SU-DHL-6 (cell line): ENCODE measurements around the gene NOX4.

Source experiments
- H2AFZ ChIP-seq: fragments of 200-600 bp; sonication (generic); 2 replicates; pipeline ENCODE4 v1.6.1; 2014; ENCODE audit warnings: low read depth, mild to moderate bottlenecking, moderate library complexity, mixed read lengths, antibody characterized with exemption, low read length; ENCODE audit not compliant: severe bottlenecking
- H3F3A ChIP-seq: fragments of 200-600 bp; shearing (Covaris generic); 2 replicates; pipeline ENCODE4 v1.6.0; 2016; ENCODE audit warnings: antibody characterized with exemption, mild to moderate bottlenecking; ENCODE audit not compliant: insufficient read depth
- H3K27ac ChIP-seq: fragments of 200-600 bp; sonication (generic); 2 replicates; pipeline ENCODE4 v1.5.1; 2016; ENCODE audit warnings: low read depth, mild to moderate bottlenecking, low read length, moderate library complexity, mixed read lengths
- H3K27me3 ChIP-seq: fragments of 200-600 bp; sonication (generic), shearing (Covaris generic); 2 replicates; pipeline ENCODE4 v1.6.0; 2014; ENCODE audit warnings: mild to moderate bottlenecking, low read length
- H3K36me3 ChIP-seq: fragments of 200-600 bp; sonication (generic); 2 replicates; pipeline ENCODE4 v1.6.1; 2014; ENCODE audit warnings: mild to moderate bottlenecking, low read length, mixed read lengths
- H3K4me2 ChIP-seq: fragments of 300-600, 200-600 bp; shearing (Covaris generic), sonication (generic); 2 replicates; pipeline ENCODE4 v1.6.0; 2014; ENCODE audit warnings: low read length, low read depth, mild to moderate bottlenecking; ENCODE audit not compliant: poor library complexity, severe bottlenecking
- H3K4me3 ChIP-seq: fragments of 200-600 bp; sonication (generic); 2 replicates; pipeline ENCODE4 v1.5.1; 2014; ENCODE audit warnings: antibody characterized with exemption, low read length, mild to moderate bottlenecking, mixed read lengths; ENCODE audit not compliant: insufficient read depth, poor library complexity, severe bottlenecking
- H3K79me2 ChIP-seq: fragments of 200-600 bp; sonication (generic); 2 replicates; pipeline ENCODE4 v1.6.1; 2014; ENCODE audit warnings: mild to moderate bottlenecking, low read length, moderate library complexity; ENCODE audit not compliant: insufficient read depth
- H3K9ac ChIP-seq: fragments of 200-600 bp; sonication (generic); 2 replicates; pipeline ENCODE4 v1.7.0; 2014; ENCODE audit warnings: mild to moderate bottlenecking, low read length
- H3K9me2 ChIP-seq: fragments of 200-600 bp; sonication (generic); replicated peaks from 2 replicates; pipeline ENCODE4 v1.6.1; 2014; ENCODE audit warnings: low read length; ENCODE audit not compliant: insufficient read depth
- H3K9me3 ChIP-seq: fragments of 200-600 bp; sonication (generic); 2 replicates; pipeline ENCODE4 v1.6.1; 2014; ENCODE audit warnings: low read length, mixed read lengths; ENCODE audit not compliant: insufficient read depth
- H4K20me1 ChIP-seq: fragments of 200-600 bp; sonication (generic); 2 replicates; pipeline ENCODE4 v1.6.1; 2014; ENCODE audit warnings: low read depth, mild to moderate bottlenecking, antibody characterized with exemption, low read length, moderate library complexity, mixed read lengths
- CTCF ChIP-seq: fragments of 200-600 bp; sonication (generic); IDR thresholded peaks from one replicate; pipeline ENCODE4 v1.5.1; 2017; ENCODE audit warnings: antibody characterized with exemption, mild to moderate bottlenecking, low read length, moderate library complexity; ENCODE audit not compliant: insufficient read depth, poor library complexity, severe bottlenecking
- EZH2phosphoT487 ChIP-seq: fragments of 200-600 bp; sonication (generic), shearing (Covaris generic); conservative IDR thresholded peaks from 2 replicates; pipeline ENCODE4 v1.6.1; 2018; ENCODE audit warnings: mild to moderate bottlenecking, antibody characterized with exemption, low read length, moderate library complexity, mixed read lengths

The NOX4 gene

GRCh38 chr11:89536926-89537325 lies 45.8 kb upstream of the NOX4 start:
- H3K27me3 ChIP-seq = no peaks in the 10 kb centered on the region
- no peak overlapping the region for H3K27ac ChIP-seq
- H4K20me1 ChIP-seq = no peaks in the 10 kb centered on the region
- no peaks in the 10 kb centered on the region for H3K9me3 ChIP-seq
- H3K4me3 ChIP-seq = no peak overlapping the region
- H3K9me2 ChIP-seq = no peaks in the 10 kb centered on the region
- no peak overlapping the region for H3K4me2 ChIP-seq
- H3K79me2 ChIP-seq = no peaks in the 10 kb centered on the region
- TF ChIP-seq EZH2phosphoT487 = no peak
- TF ChIP-seq CTCF = no peak
- no peaks in the 10 kb centered on the region for H3K36me3 ChIP-seq
- H3K9ac ChIP-seq = no peak overlapping the region
- H3F3A ChIP-seq = no peaks in the 10 kb centered on the region
- no peak overlapping the region for H2AFZ ChIP-seq

GRCh38 chr11:89535221-89535620 lies 44.0 kb upstream of the NOX4 start:
- TF ChIP-seq CTCF = no peak
- no peak for TF ChIP-seq EZH2phosphoT487
- no peaks in the 10 kb centered on the region for H3K36me3 ChIP-seq
- H3F3A ChIP-seq = no peaks in the 10 kb centered on the region
- H3K4me3 ChIP-seq = no peak overlapping the region
- no peak overlapping the region for H3K27ac ChIP-seq
- H3K4me2 ChIP-seq = no peak overlapping the region
- H3K79me2 ChIP-seq = no peaks in the 10 kb centered on the region
- no peaks in the 10 kb centered on the region for H3K9me3 ChIP-seq
- H3K27me3 ChIP-seq = no peaks in the 10 kb centered on the region
- no peak overlapping the region for H2AFZ ChIP-seq
- H4K20me1 ChIP-seq = no peaks in the 10 kb centered on the region
- H3K9ac ChIP-seq = no peak overlapping the region
- H3K9me2 ChIP-seq = no peaks in the 10 kb centered on the region

- Histone ChIP-seq H3K27ac (no peak overlapping the region), H3K36me3 (no peaks in the 10 kb centered on the region), H3K4me2 (no peak overlapping the region), H2AFZ (no peak overlapping the region), H3K4me3 (no peak overlapping the region), H4K20me1 (no peaks in the 10 kb centered on the region), H3K9ac (no peak overlapping the region), H3K27me3 (no peaks in the 10 kb centered on the region), H3K9me2 (no peaks in the 10 kb centered on the region), H3K9me3 (no peaks in the 10 kb centered on the region), H3K79me2 (no peaks in the 10 kb centered on the region), H3F3A (no peaks in the 10 kb centered on the region)
- no peak for TF ChIP-seq EZH2phosphoT487
- no peak for TF ChIP-seq CTCF
Measured at GRCh38 chr11:89529626-89530380, 38.6 kb upstream of the NOX4 start.
